ENCODE results near the gene GADL1. TPM values are rescaled to one million over a fixed set of nuclear protein-coding genes. Genes with fewer than 3 reads are reported as not detected.

The GADL1 gene
- polyA plus RNA-seq, 1 donor (not counting 4 experiments of a cell fraction or from before 2014, with no cell fraction given) = not detected

DNA sequence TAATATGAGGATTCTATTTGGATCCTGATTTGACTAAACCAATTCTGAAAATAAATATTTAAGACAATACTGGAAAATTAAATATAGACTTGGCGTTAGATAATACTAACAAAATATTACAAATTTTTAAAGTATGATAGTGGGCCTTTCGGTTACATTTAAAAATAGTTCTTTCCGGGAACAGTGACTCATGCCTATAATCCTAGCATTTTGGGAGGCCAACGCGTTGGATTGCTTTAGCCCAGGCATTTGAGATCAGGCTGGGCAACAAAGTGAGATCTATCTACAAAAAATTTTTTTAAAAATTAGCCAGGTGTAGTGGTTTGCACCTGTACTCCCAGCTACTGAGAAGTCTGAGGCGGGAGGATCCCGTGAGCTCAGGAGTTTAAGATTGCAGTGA, 30.3 kb upstream of the GADL1 start:
- no peaks in the 10 kb centered on the region for H3K36me3 ChIP-seq (ENCODE audit: control insufficient read depth in 2 of 2, extremely low read depth in 1 of 2, insufficient read depth in 2 of 2, low read length in 2 of 2)
- no peak overlapping the region for H3K27ac ChIP-seq (ENCODE audit: control insufficient read depth, insufficient read depth, low read length)
- peaks cover 2% of the 10 kb centered on the region for H3K9me3 ChIP-seq (ENCODE audit: control insufficient read depth, low read depth, low read length)
- TF ChIP-seq EZH2 (IDR thresholded peaks at IDR 0.05; ENCODE audit: low read length) (no peak), CTCF (optimal IDR thresholded peaks at IDR 0.05 in 1 of 3, IDR thresholded peaks at IDR 0.05 in 1 of 3, conservative IDR thresholded peaks at IDR 0.05 in 1 of 3; ENCODE audit: extremely low read depth in 1 of 3, insufficient read depth in 2 of 3, low read length in 3 of 3) (no peak)
- FAIRE-seq = no peak
- H3K9me1 ChIP-seq (ENCODE audit: control insufficient read depth, extremely low read depth, insufficient read depth, low read length) = no peaks in the 10 kb centered on the region
- H2AFZ ChIP-seq (ENCODE audit: control insufficient read depth, low read length) = no peak overlapping the region
- no peak overlapping the region for H3K4me2 ChIP-seq (ENCODE audit: control insufficient read depth, extremely low read depth, insufficient read depth, low read depth, low read length)
- dilution Hi-C loops (cut with MboI; ENCODE audit: extremely low pct_ligation_motif_present, low sequenced_read_pairs) = no loop called here
- no peak overlapping the region for H3K4me3 ChIP-seq (ENCODE audit: control insufficient read depth in 2 of 3, extremely low read depth in 1 of 3, insufficient read depth in 2 of 3, low read depth in 1 of 3, low read length in 3 of 3)
- H3K4me1 ChIP-seq (ENCODE audit: control insufficient read depth, extremely low read depth, insufficient read depth, low read length) = no peaks in the 10 kb centered on the region
- H4K20me1 ChIP-seq (ENCODE audit: control insufficient read depth, extremely low read depth, insufficient read depth, low read length) = no peaks in the 10 kb centered on the region
- H3K79me2 ChIP-seq (ENCODE audit: control insufficient read depth, insufficient read depth, low read length) = no peaks in the 10 kb centered on the region
- no peaks in the 10 kb centered on the region for H3K27me3 ChIP-seq (ENCODE audit: control insufficient read depth, extremely low read depth, insufficient read depth, low read length)
- no peak overlapping the region for H3K9ac ChIP-seq (ENCODE audit: control insufficient read depth, extremely low read depth, insufficient read depth, low read length)
- no peak for DNase-seq (ENCODE audit: low read depth, low spot score)

- no peak overlapping the region for H3K4me3 ChIP-seq (ENCODE audit: control insufficient read depth in 2 of 3, extremely low read depth in 1 of 3, insufficient read depth in 2 of 3, low read depth in 1 of 3, low read length in 3 of 3)
- no peak overlapping the region for H3K9ac ChIP-seq (ENCODE audit: control insufficient read depth, extremely low read depth, insufficient read depth, low read length)
- peaks cover 4% of the 10 kb centered on the region for H3K9me3 ChIP-seq (ENCODE audit: control insufficient read depth, low read depth, low read length)
- H3K79me2 ChIP-seq (ENCODE audit: control insufficient read depth, insufficient read depth, low read length) = no peaks in the 10 kb centered on the region
- H3K4me1 ChIP-seq (ENCODE audit: control insufficient read depth, extremely low read depth, insufficient read depth, low read length) = no peaks in the 10 kb centered on the region
- H3K27ac ChIP-seq (ENCODE audit: control insufficient read depth, insufficient read depth, low read length) = no peak overlapping the region
- DNase-seq (ENCODE audit: low read depth, low spot score) = no peak
- no peak for FAIRE-seq
- dilution Hi-C loops (cut with MboI; ENCODE audit: extremely low pct_ligation_motif_present, low sequenced_read_pairs) = no loop called here
- no peak overlapping the region for H2AFZ ChIP-seq (ENCODE audit: control insufficient read depth, low read length)
- H3K9me1 ChIP-seq (ENCODE audit: control insufficient read depth, extremely low read depth, insufficient read depth, low read length) = no peaks in the 10 kb centered on the region
- H4K20me1 ChIP-seq (ENCODE audit: control insufficient read depth, extremely low read depth, insufficient read depth, low read length) = no peaks in the 10 kb centered on the region
- no peak overlapping the region for H3K4me2 ChIP-seq (ENCODE audit: control insufficient read depth, extremely low read depth, insufficient read depth, low read depth, low read length)
- TF ChIP-seq EZH2 (IDR thresholded peaks at IDR 0.05; ENCODE audit: low read length) = no peak
- H3K36me3 ChIP-seq (ENCODE audit: control insufficient read depth in 2 of 2, extremely low read depth in 1 of 2, insufficient read depth in 2 of 2, low read length in 2 of 2) = no peaks in the 10 kb centered on the region
- H3K27me3 ChIP-seq (ENCODE audit: control insufficient read depth, extremely low read depth, insufficient read depth, low read length) = no peaks in the 10 kb centered on the region
Measured at GRCh38 chr3:30919564-30919963, 25.1 kb upstream of the GADL1 start.

- Histone ChIP-seq H3K9me3 (ENCODE audit: control insufficient read depth, low read depth, low read length) (peaks cover 4% of the 10 kb centered on the region), H3K4me3 (ENCODE audit: control insufficient read depth in 2 of 3, extremely low read depth in 1 of 3, insufficient read depth in 2 of 3, low read depth in 1 of 3, low read length in 3 of 3) (no peak overlapping the region), H3K9ac (ENCODE audit: control insufficient read depth, extremely low read depth, insufficient read depth, low read length) (no peak overlapping the region), H3K27ac (ENCODE audit: control insufficient read depth, insufficient read depth, low read length) (no peak overlapping the region), H3K79me2 (ENCODE audit: control insufficient read depth, insufficient read depth, low read length) (no peaks in the 10 kb centered on the region), H3K4me1 (ENCODE audit: control insufficient read depth, extremely low read depth, insufficient read depth, low read length) (no peaks in the 10 kb centered on the region), H4K20me1 (ENCODE audit: control insufficient read depth, extremely low read depth, insufficient read depth, low read length) (no peaks in the 10 kb centered on the region), H3K27me3 (ENCODE audit: control insufficient read depth, extremely low read depth, insufficient read depth, low read length) (no peaks in the 10 kb centered on the region), H3K9me1 (ENCODE audit: control insufficient read depth, extremely low read depth, insufficient read depth, low read length) (no peaks in the 10 kb centered on the region), H3K4me2 (ENCODE audit: control insufficient read depth, extremely low read depth, insufficient read depth, low read depth, low read length) (no peak overlapping the region), H3K36me3 (ENCODE audit: control insufficient read depth in 2 of 2, extremely low read depth in 1 of 2, insufficient read depth in 2 of 2, low read length in 2 of 2) (no peaks in the 10 kb centered on the region), H2AFZ (ENCODE audit: control insufficient read depth, low read length) (no peak overlapping the region)
- no peak for FAIRE-seq
- no peak for DNase-seq (ENCODE audit: low read depth, low spot score)
- TF ChIP-seq EZH2 (IDR thresholded peaks at IDR 0.05; ENCODE audit: low read length) (no peak), CTCF (optimal IDR thresholded peaks at IDR 0.05 in 1 of 3, IDR thresholded peaks at IDR 0.05 in 1 of 3, conservative IDR thresholded peaks at IDR 0.05 in 1 of 3; ENCODE audit: extremely low read depth in 1 of 3, insufficient read depth in 2 of 3, low read length in 3 of 3) (no peak)
- dilution Hi-C loops (cut with MboI; ENCODE audit: extremely low pct_ligation_motif_present, low sequenced_read_pairs) = no loop called here
Measured at GRCh38 chr3:30918761-30919160, 24.3 kb upstream of the GADL1 start.
